HEK293 (cell line): ENCODE results near the gene TAF11L4.
A peak's percentile ranks its signal among the peaks of the same experiment; 100 is the strongest.
"Not testable (repeated sequence)": the region's sequence is repeated elsewhere in the genome, so short reads cannot be mapped to it uniquely, and the experiment has no call there.

ENCODE experiments used
- CTCF ChIA-PET: fragments of 350-600 bp; formaldehyde crosslinking; extraction: SDS; loops from one replicate; lab custom pipeline; 2021; ENCODE audit warnings: antibody characterized with exemption; lab: Yijun Ruan, JAX
- POLR2A ChIA-PET: fragments of 300-600 bp; formaldehyde crosslinking; extraction: SDS; loops from one replicate; lab custom pipeline; 2020; ENCODE audit warnings: antibody characterized with exemption, inconsistent platforms; lab: Yijun Ruan, JAX
- H3K27ac ChIP-seq: fragments of 200-500 bp; sonication (Bioruptor generic); 2 replicates; pipeline ENCODE4 v1.5.1; 2014; ENCODE audit warnings: low read depth, low read length, control low read depth, inconsistent platforms; ENCODE audit errors: extremely low read depth
- H3K36me3 ChIP-seq, 2 experiments: fragments of 200-500 bp in 1 of 2; sonication (Bioruptor generic) in 1 of 2; 1 replicate in 1 of 2; 2 replicates in 1 of 2; pipeline ENCODE4 v1.5.1; 2014 to 2017; ENCODE audit warnings: inconsistent platforms in 2 of 2, low read length in 2 of 2; ENCODE audit not compliant: control insufficient read depth in 2 of 2, insufficient read depth in 1 of 2
- H3K4me1 ChIP-seq: fragments of 200-500 bp; sonication (Bioruptor generic); 2 replicates; pipeline ENCODE4 v1.5.1; 2014; ENCODE audit warnings: mild to moderate bottlenecking, low read length, inconsistent platforms; ENCODE audit not compliant: control insufficient read depth, insufficient read depth
- H3K4me3 ChIP-seq: 2 replicates; pipeline ENCODE4 v1.5.1; 2011; ENCODE audit warnings: low read depth, mild to moderate bottlenecking, control low read depth, low read length, moderate library complexity
- H3K9me3 ChIP-seq: fragments of 200-500 bp; sonication (Bioruptor generic); 2 replicates; pipeline ENCODE4 v1.5.1; 2014; ENCODE audit warnings: low read depth, low read length, inconsistent platforms; ENCODE audit not compliant: control insufficient read depth, insufficient read depth
- FEZF1 ChIP-seq: fragments of 450-650 bp; formaldehyde crosslinking; IDR thresholded peaks from 2 replicates; pipeline ENCODE4 v1.5.1; 2016; ENCODE audit warnings: missing biosample characterization, missing genetic modification characterization
- GLIS1 ChIP-seq: fragments of 450-650 bp; formaldehyde crosslinking; IDR thresholded peaks from 2 replicates; pipeline ENCODE4 v1.5.1; 2016; ENCODE audit warnings: missing biosample characterization, missing genetic modification characterization
- SETDB1 ChIP-seq: IDR thresholded peaks from one replicate; pipeline ENCODE4 v1.6.1; 2017; ENCODE audit warnings: mild to moderate bottlenecking, low read length, moderate library complexity, mixed read lengths; ENCODE audit not compliant: insufficient read length
- ZNF146 ChIP-seq: fragments of 450-650 bp; formaldehyde crosslinking; IDR thresholded peaks from 2 replicates; pipeline ENCODE4 v1.5.1; 2016; ENCODE audit warnings: missing biosample characterization, missing genetic modification characterization
- ZNF223 ChIP-seq: fragments of 450-650 bp; formaldehyde crosslinking; IDR thresholded peaks from 2 replicates; pipeline ENCODE4 v1.5.1; 2016; ENCODE audit warnings: missing biosample characterization, missing genetic modification characterization
- ZNF23 ChIP-seq: fragments of 450-650 bp; formaldehyde crosslinking; IDR thresholded peaks from 2 replicates; pipeline ENCODE4 v1.5.1; 2016; ENCODE audit warnings: missing biosample characterization, missing genetic modification characterization, borderline replicate concordance
- ZNF292 ChIP-seq: fragments of 450-650 bp; formaldehyde crosslinking; IDR thresholded peaks from 2 replicates; pipeline ENCODE4 v1.5.1; 2016; ENCODE audit warnings: low read depth, missing biosample characterization, missing genetic modification characterization, borderline replicate concordance
- ZNF324 ChIP-seq: fragments of 450-650 bp; formaldehyde crosslinking; IDR thresholded peaks from 2 replicates; pipeline ENCODE4 v1.5.1; 2016; ENCODE audit warnings: missing biosample characterization, missing genetic modification characterization
- ZNF350 ChIP-seq: fragments of 450-650 bp; formaldehyde crosslinking; IDR thresholded peaks from 2 replicates; pipeline ENCODE4 v1.5.0; 2017; ENCODE audit warnings: missing biosample characterization, mild to moderate bottlenecking, missing genetic modification characterization
- ZNF544 ChIP-seq: fragments of 450-650 bp; formaldehyde crosslinking; IDR thresholded peaks from 2 replicates; pipeline ENCODE4 v1.5.0; 2017; ENCODE audit warnings: missing biosample characterization, missing genetic modification characterization
- ZNF621 ChIP-seq: fragments of 450-650 bp; formaldehyde crosslinking; IDR thresholded peaks from 2 replicates; pipeline ENCODE4 v1.5.1; 2017; ENCODE audit warnings: missing biosample characterization, missing genetic modification characterization
- ZNF670 ChIP-seq: fragments of 450-650 bp; formaldehyde crosslinking; IDR thresholded peaks from 2 replicates; pipeline ENCODE4 v1.5.1; 2016; ENCODE audit warnings: missing biosample characterization, missing genetic modification characterization, low read depth
- ZNF701 ChIP-seq: fragments of 450-650 bp; formaldehyde crosslinking; IDR thresholded peaks from 2 replicates; pipeline ENCODE4 v1.5.1; 2016; ENCODE audit warnings: missing biosample characterization, missing genetic modification characterization
- ZNF777 ChIP-seq: fragments of 450-650 bp; formaldehyde crosslinking; IDR thresholded peaks from 2 replicates; pipeline ENCODE4 v1.5.1; 2017; ENCODE audit warnings: missing biosample characterization, missing genetic modification characterization, borderline replicate concordance
- ZNF791 ChIP-seq: fragments of 450-650 bp; formaldehyde crosslinking; IDR thresholded peaks from 2 replicates; pipeline ENCODE4 v1.5.1; 2016; ENCODE audit warnings: missing biosample characterization, missing genetic modification characterization
- ZNF792 ChIP-seq: fragments of 450-650 bp; formaldehyde crosslinking; IDR thresholded peaks from 2 replicates; pipeline ENCODE4 v1.5.1; 2016; ENCODE audit warnings: missing biosample characterization, missing genetic modification characterization
- ZSCAN23 ChIP-seq: fragments of 450-650 bp; formaldehyde crosslinking; IDR thresholded peaks from 2 replicates; pipeline ENCODE4 v1.5.1; 2016; ENCODE audit warnings: missing biosample characterization, missing genetic modification characterization
- TF ChIP-seq, protein P1 (sequence below): fragments of 450-650 bp; formaldehyde crosslinking; IDR thresholded peaks from 2 replicates; pipeline ENCODE4 v1.5.1; 2016; ENCODE audit warnings: missing biosample characterization, missing genetic modification characterization
- TF ChIP-seq, protein P2 (sequence below): fragments of 450-650 bp; formaldehyde crosslinking; IDR thresholded peaks from 2 replicates; pipeline ENCODE4 v1.5.1; 2016; ENCODE audit warnings: missing biosample characterization, missing genetic modification characterization, borderline replicate concordance
- TF ChIP-seq, protein P3 (sequence below): fragments of 450-650 bp; formaldehyde crosslinking; IDR thresholded peaks from 2 replicates; pipeline ENCODE4 v1.5.1; 2017; ENCODE audit warnings: missing biosample characterization, missing genetic modification characterization
- TF ChIP-seq, protein P4 (sequence below): sonication (generic); formaldehyde crosslinking; IDR thresholded peaks from 2 replicates; pipeline ENCODE4 v1.8.1; 2022; ENCODE audit warnings: mild to moderate bottlenecking, moderate library complexity, missing genetic modification reagents

TAF11L4 gene

DNA sequence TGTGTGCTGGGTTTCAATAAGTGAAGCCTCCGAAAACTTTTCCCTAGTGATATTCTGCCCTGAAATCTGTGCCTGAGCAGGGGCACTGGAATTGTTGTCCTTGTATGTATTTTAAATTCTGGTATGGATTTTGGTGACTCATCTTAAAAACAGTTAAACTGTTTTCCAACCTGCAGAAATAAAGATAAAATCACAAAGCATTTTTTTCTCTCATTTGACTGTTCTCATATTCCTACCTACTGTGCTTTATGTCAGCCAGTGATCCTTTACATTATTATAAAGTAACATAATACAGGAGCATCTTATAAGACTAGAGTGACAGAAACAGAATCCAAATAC lies 34.5 kb upstream of the TAF11L4 start (continued):
- TF ChIP-seq, protein P1, sequence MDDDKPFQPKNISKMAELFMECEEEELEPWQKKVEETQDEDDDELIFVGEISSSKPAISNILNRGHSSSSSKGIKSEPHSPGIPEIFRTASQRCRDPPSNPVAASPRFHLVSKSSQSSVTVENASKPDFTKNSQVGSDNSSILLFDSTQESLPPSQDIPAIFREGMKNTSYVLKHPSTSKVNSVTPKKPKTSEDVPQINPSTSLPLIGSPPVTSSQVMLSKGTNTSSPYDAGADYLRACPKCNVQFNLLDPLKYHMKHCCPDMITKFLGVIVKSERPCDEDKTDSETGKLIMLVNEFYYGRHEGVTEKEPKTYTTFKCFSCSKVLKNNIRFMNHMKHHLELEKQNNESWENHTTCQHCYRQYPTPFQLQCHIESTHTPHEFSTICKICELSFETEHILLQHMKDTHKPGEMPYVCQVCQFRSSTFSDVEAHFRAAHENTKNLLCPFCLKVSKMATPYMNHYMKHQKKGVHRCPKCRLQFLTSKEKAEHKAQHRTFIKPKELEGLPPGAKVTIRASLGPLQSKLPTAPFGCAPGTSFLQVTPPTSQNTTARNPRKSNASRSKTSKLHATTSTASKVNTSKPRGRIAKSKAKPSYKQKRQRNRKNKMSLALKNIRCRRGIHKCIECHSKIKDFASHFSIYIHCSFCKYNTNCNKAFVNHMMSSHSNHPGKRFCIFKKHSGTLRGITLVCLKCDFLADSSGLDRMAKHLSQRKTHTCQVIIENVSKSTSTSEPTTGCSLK (tag by site-specific recombination) = no peak
- no peak for TF ChIP-seq ZSCAN23 (tag by site-specific recombination)
- no peak for TF ChIP-seq ZNF701
- TF ChIP-seq ZNF791 (tag by site-specific recombination) = no peak
- no peak for TF ChIP-seq ZNF670 (tag by site-specific recombination)
- no peak for TF ChIP-seq ZNF777

DNA sequence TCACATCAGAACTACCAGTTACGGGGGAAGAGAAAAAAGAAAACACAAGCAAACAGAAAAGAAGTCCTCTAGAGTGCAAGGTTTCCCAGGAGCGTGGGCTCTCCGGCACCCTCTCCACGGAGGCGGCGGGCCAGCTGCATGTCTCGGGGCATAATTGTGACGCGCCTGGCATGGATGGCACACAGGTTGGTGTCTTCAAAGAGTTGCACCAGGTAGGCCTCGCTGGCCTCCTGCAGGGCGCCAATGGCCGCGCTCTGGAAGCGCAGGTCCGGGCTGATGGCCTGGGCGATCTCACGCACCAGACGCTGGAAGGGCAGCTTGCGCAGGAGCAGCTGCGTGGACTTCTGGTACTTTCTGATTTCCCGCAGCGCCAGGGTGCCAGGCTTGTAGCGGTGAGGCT lies 30.3 kb upstream of the TAF11L4 start:
- H3K36me3 ChIP-seq, H3K4me1 ChIP-seq, POLR2A ChIA-PET, H3K9me3 ChIP-seq, H3K27ac ChIP-seq, H3K4me3 ChIP-seq: not testable (repeated sequence)
- CTCF ChIA-PET = interaction anchor here (0.6 to 0.7 kb wide), 2 partner anchors 282 to 623 kb away, joined by 3 to 4 read pairs; no protein-coding TSS in a partner anchor

DNA sequence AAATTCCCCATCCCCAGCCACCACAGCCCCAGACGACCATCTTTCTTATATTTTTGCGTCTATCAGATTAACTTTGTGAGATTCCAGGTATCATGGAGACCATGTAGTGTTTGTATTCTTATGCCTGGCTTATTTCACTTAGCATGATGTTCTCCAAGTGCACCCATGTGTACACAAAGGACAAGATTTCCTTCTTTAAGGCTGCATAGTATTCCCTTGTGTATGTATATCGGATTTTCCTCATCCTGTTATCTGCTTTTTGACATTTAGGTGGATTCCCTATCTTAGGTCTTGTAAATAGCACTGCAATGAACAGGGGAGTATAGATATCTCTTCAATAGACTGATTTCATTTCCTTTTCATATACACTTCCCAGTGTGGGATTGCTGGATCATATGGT lies 28.8 kb upstream of the TAF11L4 start:
- CTCF ChIA-PET = no interaction called here
- Histone ChIP-seq H3K36me3 (no peaks in the 10 kb centered on the region), H3K27ac (no peak overlapping the region), H3K4me1 (no peaks in the 10 kb centered on the region), H3K9me3 (no peaks in the 10 kb centered on the region; the same call in none of the 2 replicates), H3K4me3 (no peak overlapping the region)
- POLR2A ChIA-PET = no interaction called here
- TF ChIP-seq, protein P2, sequence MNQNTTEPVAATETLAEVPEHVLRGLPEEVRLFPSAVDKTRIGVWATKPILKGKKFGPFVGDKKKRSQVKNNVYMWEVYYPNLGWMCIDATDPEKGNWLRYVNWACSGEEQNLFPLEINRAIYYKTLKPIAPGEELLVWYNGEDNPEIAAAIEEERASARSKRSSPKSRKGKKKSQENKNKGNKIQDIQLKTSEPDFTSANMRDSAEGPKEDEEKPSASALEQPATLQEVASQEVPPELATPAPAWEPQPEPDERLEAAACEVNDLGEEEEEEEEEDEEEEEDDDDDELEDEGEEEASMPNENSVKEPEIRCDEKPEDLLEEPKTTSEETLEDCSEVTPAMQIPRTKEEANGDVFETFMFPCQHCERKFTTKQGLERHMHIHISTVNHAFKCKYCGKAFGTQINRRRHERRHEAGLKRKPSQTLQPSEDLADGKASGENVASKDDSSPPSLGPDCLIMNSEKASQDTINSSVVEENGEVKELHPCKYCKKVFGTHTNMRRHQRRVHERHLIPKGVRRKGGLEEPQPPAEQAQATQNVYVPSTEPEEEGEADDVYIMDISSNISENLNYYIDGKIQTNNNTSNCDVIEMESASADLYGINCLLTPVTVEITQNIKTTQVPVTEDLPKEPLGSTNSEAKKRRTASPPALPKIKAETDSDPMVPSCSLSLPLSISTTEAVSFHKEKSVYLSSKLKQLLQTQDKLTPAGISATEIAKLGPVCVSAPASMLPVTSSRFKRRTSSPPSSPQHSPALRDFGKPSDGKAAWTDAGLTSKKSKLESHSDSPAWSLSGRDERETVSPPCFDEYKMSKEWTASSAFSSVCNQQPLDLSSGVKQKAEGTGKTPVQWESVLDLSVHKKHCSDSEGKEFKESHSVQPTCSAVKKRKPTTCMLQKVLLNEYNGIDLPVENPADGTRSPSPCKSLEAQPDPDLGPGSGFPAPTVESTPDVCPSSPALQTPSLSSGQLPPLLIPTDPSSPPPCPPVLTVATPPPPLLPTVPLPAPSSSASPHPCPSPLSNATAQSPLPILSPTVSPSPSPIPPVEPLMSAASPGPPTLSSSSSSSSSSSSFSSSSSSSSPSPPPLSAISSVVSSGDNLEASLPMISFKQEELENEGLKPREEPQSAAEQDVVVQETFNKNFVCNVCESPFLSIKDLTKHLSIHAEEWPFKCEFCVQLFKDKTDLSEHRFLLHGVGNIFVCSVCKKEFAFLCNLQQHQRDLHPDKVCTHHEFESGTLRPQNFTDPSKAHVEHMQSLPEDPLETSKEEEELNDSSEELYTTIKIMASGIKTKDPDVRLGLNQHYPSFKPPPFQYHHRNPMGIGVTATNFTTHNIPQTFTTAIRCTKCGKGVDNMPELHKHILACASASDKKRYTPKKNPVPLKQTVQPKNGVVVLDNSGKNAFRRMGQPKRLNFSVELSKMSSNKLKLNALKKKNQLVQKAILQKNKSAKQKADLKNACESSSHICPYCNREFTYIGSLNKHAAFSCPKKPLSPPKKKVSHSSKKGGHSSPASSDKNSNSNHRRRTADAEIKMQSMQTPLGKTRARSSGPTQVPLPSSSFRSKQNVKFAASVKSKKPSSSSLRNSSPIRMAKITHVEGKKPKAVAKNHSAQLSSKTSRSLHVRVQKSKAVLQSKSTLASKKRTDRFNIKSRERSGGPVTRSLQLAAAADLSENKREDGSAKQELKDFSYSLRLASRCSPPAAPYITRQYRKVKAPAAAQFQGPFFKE (tag by site-specific recombination) = no peak
- TF ChIP-seq ZNF544 (tag by site-specific recombination) (no peak), ZNF146 (tag by site-specific recombination) (peak; percentile 85)
- TF ChIP-seq, protein P3, sequence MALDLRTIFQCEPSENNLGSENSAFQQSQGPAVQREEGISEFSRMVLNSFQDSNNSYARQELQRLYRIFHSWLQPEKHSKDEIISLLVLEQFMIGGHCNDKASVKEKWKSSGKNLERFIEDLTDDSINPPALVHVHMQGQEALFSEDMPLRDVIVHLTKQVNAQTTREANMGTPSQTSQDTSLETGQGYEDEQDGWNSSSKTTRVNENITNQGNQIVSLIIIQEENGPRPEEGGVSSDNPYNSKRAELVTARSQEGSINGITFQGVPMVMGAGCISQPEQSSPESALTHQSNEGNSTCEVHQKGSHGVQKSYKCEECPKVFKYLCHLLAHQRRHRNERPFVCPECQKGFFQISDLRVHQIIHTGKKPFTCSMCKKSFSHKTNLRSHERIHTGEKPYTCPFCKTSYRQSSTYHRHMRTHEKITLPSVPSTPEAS (tag by site-specific recombination) = no peak

DNA sequence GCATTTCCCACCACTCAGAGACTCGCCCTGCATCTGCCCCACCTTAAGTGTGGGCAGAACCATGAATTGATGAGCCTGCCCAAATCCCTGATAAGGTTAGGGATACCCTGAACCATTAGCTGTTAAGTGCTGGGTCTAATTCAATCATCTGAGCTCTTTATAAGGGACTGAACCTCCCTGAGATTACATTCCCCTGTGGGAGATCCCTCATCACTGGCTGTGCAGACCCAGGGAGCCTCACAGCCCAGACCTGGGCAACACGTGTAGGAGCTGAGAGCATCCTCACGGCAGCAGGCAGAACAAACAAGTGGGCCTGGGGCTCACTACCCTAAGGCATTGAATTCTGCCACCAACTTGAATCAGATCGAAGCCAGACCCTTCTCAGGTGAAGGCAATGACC lies 24.2 kb upstream of the TAF11L4 start:
- ChIA-PET POLR2A (no interaction called here), CTCF (no interaction called here)
- Histone ChIP-seq H3K4me1 (no peaks in the 10 kb centered on the region), H3K27ac (no peak overlapping the region), H3K36me3 (no peaks in the 10 kb centered on the region), H3K4me3 (no peak overlapping the region), H3K9me3 (no peaks in the 10 kb centered on the region; the same call in none of the 2 replicates)
- TF ChIP-seq ZNF292 = no peak
- TF ChIP-seq ZNF324 (tag by site-specific recombination) = no peak
- no peak for TF ChIP-seq ZNF223 (tag by site-specific recombination)
- TF ChIP-seq, protein P4, sequence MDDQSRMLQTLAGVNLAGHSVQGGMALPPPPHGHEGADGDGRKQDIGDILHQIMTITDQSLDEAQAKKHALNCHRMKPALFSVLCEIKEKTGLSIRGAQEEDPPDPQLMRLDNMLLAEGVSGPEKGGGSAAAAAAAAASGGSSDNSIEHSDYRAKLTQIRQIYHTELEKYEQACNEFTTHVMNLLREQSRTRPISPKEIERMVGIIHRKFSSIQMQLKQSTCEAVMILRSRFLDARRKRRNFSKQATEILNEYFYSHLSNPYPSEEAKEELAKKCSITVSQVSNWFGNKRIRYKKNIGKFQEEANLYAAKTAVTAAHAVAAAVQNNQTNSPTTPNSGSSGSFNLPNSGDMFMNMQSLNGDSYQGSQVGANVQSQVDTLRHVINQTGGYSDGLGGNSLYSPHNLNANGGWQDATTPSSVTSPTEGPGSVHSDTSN = no peak
- no peak for TF ChIP-seq ZNF23 (tag by site-specific recombination)
- TF ChIP-seq ZNF621 = no peak
- TF ChIP-seq ZNF792 = no peak
- TF ChIP-seq GLIS1 (tag by site-specific recombination) = no peak
- no peak for TF ChIP-seq ZNF350 (tag by site-specific recombination)
- no peak for TF ChIP-seq SETDB1
- TF ChIP-seq FEZF1 (tag by site-specific recombination) = no peak
